GM21786 (cell line): ENCODE data around the gene ZNF35.

Source experiments
- ATAC-seq: cut with Tn5 transposase; IDR thresholded peaks from one replicate; pipeline ENCODE4 v1.9.1; 2021; ENCODE audit not compliant: unreplicated experiment

Gene ZNF35

GRCh38 chr3:44682182-44682896 is 33.8 kb downstream of the ZNF35 start:
- ATAC-seq = no peak

- peak; percentile 79 for ATAC-seq
Observed at GRCh38 chr3:44685128-44685800, 36.7 kb downstream of the ZNF35 start.

- no peak for ATAC-seq
Observed at GRCh38 chr3:44687898-44688297, 39.4 kb downstream of the ZNF35 start.
